GM19328 (cell line): ENCODE results near the gene SLC19A2.
"Not testable (repeated sequence)": the region's sequence is repeated elsewhere in the genome, so short reads cannot be mapped to it uniquely, and the experiment has no call there.

Source experiments
- ATAC-seq: cut with Tn5 transposase; IDR thresholded peaks from one replicate; pipeline ENCODE4 v1.9.1; 2021; ENCODE audit warnings: mild to moderate bottlenecking, moderate library complexity; ENCODE audit not compliant: unreplicated experiment

The SLC19A2 gene, protein sequence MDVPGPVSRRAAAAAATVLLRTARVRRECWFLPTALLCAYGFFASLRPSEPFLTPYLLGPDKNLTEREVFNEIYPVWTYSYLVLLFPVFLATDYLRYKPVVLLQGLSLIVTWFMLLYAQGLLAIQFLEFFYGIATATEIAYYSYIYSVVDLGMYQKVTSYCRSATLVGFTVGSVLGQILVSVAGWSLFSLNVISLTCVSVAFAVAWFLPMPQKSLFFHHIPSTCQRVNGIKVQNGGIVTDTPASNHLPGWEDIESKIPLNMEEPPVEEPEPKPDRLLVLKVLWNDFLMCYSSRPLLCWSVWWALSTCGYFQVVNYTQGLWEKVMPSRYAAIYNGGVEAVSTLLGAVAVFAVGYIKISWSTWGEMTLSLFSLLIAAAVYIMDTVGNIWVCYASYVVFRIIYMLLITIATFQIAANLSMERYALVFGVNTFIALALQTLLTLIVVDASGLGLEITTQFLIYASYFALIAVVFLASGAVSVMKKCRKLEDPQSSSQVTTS

DNA sequence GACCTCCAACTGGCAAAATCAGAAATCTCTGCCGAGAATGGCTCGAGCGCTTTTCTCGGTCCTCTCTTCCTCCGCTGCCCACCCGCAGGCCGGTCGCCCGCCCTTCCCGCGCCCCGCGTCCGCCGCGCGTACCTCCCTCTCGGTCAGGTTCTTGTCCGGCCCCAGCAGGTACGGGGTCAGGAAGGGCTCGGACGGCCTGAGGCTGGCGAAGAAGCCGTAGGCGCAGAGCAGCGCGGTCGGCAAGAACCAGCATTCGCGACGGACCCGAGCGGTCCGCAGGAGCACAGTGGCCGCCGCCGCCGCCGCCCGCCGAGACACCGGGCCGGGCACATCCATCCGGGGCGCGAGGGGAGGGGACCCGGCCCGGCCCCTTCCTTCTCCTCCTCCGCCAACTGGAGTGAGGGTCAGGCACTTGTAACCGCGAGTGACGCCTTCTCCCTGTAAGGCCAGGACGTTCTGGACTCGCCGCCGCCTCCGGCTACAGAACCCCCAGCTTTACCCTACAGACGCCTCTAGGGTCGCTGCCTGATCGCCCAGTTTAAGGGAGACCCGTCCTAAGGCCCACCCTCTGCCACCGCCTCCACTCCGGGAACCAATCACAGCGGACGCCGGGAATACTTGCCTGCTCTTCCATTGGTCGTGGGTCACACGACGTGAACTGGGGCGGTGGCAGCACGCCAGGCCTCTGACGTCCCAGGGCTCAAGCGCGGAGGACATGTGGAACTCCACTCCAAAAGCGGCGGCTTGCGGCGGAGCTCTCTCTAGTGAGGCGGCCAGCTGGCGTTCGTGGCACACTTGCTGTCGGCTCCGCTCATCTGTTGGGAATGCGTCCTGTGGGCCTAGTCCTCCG lies at the start of gene SLC19A2:
SLC19A2 (minus strand) TSS at position 514 of the 850 bp plus-strand sequence; CDS start at position 336, 178 bp downstream.
- peak; percentile 99 for ATAC-seq

DNA sequence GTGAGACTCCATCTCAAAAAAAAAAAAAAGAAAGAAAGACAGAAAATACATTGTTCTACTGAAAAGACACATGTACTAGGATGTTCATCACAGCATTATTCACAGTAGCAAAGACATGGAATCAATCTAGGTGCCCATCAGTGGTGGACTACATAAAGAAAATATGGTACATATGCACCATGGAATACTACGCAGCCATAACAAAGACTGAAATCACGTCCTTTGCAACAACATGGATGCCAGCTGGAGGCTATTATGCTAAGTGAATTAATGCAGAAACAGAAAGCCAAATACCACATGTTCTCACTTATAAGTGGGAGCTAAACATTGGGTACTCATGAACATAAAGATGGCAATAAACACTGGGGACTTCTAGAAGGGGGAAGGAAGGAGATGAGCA lies 48.9 kb upstream of the SLC19A2 start:
- ATAC-seq, result no peak

GRCh38 chr1:169533528-169534190 lies 47.9 kb upstream of the SLC19A2 start:
- not testable (repeated sequence) for ATAC-seq

DNA sequence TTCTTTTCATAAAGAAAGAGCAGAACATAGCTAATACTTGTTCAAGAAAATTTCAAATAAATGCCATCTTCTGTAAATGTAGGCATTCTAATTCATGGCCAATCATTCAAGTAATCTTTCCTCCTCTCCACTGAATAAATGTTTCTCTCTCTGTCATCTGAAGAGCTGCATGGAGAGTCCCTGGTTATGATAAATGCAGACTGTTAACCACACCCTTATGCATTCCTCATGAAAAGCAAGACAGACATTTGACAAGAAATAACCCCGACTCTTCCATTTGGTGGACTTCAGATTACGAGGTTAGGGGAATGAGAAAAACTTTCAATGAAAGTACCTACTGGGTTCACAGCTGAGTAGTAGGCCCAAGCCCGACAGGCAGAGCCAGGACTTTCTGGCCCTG lies 44.7 kb upstream of the SLC19A2 start:
- no peak for ATAC-seq

DNA sequence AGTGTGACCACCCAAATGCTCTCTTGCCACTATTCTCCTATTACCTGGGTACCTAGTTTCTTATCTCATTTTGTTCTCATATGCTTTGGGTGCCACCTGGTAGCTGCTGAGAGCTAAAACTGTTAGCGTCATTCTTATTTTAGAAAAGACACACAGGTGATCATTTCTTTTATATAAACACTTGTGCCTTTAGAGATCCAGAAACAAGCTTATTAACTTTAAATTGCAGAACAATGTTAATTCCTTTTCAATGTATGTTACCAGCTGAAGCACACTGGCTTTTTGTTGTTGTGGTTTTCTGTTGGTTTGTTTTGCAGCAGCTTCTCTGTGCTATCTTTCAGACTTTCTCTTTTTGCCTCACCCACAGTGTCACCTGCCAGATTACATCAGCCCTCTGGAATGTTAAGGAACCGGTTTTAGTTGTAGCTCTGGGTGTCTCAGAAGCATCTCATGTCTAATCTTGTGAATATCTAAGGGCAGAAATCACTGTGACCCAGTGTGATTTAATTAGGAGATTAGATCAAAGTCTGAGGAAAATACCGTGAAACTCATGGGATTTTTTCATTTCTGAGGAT lies 43.4 kb upstream of the SLC19A2 start:
- ATAC-seq, result no peak

DNA sequence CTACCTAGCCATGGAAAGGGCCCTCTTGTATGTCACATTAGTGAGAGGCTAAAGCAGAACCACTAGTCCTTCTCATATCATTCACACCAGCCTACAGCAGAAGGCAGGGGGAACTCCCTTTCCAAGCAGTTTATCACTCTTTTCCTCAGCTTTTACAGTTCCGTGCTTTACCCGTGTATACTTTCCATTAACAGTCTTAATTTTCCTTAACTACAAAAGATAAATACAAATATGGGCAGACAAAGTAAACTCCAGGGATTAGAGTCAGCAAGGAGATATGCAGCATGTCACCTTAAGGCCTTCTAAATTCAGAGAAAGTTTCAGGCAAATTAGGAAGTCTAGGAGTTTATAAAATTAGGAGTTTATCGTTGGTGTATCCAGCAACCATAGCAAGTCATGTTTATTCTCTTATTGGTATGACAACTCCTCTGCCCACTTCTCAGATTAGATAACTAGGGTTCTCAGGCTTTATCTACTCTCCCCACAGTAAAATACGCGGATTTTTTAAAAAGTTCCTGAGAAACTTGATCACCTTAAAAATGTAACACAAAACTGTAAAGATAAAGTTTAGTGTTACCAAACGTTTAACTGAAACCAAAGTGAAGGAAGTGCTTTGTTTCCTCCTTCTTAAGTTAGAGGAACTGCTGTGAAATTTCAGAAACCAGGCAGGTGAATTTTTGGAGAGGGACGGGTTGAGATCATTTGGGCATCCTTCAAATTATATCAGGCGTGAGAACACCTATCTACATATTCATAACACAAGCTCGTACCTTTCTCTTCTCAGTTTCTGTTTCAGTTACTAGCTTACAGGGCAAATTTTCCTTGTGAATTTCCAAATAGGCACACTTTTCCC lies 42.7 kb upstream of the SLC19A2 start:
- no peak for ATAC-seq

DNA sequence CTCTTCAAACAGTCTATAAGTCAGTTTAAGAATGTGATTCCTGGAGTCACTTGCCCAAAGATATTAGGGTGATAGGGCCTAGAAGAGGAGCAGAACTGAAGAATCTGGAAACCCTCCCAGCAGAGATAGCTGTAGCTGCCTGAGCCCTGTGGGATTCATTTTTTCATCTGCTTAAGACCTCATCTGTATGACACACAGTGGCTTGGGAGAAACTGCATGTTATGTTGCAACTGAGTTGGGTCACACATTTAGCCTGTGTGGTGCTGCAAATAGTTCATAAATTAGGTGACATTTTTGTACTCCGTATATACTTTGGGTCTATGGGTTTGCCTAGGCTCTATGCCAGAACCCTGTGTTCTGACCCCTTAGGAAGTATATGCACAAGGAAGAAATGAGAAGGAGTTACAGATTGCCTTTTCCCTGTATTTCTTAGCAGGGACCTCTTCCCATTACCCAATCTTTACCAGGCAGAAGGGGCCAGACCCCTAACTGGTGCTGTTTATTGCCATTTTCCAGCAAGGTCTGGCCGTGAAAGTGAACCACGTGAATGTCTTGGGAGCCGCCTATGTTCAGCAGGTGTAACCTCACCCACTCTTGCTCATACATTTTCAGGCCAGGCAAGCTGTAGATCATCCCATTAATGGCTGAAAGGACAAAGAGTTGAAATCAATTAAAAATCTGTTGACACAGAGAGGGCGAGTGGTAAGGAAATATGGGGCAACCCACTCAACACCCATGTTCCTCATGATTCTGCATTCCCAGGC lies 41.9 kb upstream of the SLC19A2 start:
- no peak for ATAC-seq

DNA sequence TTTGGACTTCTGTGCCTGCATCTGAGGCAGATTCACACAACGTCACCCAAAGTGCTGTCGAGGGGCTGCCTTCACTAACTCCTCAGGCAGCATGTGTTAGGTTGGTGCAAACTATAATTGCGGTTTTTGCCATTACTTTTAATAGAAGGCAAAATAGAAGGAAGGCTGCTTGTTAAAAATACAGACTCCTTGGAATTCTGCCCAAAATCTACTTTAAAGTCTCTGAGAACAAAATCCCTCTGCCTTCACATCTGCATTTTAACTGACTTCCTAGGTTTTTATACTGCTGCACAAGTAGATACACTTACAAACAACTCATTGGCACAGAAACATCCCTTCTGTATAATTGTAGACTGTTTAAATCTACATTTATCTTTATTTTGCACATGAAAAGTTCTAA lies 41.3 kb upstream of the SLC19A2 start:
- no peak for ATAC-seq

- no peak for ATAC-seq
These were observed 40.5 kb upstream of the SLC19A2 start for GRCh38 chr1:169526120-169526832.

DNA sequence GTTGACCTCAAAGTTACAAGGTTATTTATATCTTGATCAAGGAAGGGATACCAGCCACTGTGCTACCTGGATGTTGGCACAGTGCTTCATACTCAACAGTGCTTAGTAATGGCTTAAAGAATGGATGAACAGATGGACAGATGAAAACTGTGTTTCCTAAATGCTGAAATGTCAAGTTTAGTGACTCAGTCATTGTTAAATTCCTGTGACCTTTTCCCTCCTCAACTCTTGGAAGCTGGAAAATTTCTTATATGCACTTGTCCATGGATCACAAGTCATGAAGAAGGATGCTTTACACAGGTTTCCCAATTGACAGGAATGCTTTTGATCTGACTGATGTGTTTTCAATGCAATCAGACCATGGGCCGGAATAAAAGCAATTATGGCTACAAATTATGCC lies 39.6 kb upstream of the SLC19A2 start:
- no peak for ATAC-seq

DNA sequence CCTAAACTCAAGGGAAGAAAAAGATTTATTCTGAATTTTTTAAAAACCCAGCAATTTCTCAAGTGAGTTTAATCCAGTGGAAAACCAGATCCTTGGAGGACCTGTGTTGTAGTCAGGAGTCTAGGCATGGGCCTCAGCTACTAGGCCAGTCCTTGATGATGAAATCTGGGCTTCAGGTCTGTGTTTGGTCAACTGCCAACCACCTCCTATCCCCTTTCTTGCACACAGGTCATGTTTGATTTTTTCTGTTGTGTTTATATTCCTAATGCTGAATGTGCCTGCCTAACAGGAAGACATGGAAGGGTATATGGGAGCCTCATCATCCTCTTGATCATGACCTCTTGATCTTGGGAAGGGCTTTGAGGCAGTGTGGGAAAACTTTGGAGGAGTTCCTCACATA lies 38.2 kb upstream of the SLC19A2 start:
- no peak for ATAC-seq

GRCh38 chr1:169521226-169521625 lies 35.5 kb upstream of the SLC19A2 start:
- no peak for ATAC-seq

DNA sequence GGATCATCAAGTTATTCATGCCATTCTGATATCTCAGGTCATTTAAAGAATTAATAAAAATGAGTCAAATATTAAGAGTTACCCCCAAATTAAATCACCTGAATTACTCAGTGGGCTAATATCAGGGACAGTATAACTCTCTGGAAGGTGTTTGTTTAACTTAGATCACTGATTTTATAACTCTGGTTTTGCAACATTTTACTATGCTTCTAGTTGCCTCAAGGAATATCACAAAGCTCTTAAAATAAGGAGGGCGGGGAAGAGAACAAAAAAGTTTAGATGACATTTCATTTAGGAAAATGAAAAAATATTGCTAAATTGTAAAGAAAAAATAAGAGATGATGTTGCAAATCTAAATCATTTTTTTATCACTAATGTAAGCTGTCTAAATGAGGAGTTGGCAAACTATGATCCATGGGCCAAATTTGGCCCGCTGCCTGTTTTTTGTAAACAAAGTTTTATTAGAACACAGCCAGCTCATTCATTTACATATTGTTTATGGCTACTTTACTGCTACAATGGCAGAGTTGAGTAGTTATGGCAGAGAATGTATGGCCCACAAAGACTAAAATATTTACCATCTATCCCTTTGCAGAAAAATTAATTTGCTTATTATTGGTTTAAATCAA lies 31.9 kb upstream of the SLC19A2 start:
- no peak for ATAC-seq

DNA sequence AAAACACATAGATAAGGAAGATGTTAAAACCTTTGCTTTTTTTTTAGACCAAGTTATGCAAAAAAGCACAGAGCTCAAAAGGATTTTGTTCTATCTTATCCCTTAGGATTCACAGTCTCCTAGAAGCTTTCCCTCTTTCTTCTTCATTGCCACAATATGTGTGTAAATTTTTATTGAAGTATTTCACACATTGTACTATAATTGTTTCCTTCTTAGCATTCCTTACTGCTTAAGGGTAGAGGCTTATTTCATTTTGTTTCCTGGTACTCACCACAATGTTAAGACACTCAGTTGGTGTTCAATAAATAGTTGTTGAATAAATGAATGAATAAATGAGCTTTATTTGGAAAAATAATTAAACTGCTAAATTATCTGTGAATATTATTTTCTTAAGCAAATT lies 29.9 kb upstream of the SLC19A2 start:
- ATAC-seq, result no peak

DNA sequence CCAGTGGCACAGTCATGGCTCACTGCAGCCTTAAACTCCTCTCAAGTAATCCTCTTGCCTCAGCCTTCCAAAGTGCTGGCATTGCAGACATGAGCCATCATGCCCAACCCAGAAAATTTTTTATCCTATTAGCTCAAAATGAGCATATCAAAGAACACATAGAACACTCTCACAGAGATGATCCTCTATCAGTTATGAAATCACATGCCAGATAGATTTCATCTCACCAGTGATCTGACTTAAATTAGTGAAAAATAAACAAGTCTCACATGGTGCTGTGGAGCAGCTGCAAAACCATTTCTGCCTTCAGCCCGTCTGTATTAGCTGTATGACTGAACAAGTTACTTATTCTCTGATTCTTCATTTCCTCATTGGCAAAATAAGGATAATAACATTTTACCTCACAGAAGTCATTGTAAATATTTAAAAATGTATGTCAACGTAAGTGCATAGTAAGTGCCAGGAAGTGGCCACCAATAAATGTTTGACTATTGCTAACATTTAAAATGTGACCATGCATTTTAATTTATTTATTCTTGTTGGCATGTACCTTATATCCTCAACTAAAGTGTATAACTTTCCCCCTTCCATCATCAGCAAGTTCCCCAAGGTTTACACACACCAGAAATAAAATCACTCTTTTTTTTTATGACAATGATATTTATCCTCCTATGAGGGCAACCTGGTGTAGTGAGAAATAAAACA lies 29.0 kb upstream of the SLC19A2 start:
- no peak for ATAC-seq

- ATAC-seq, result no peak
These were observed 27.5 kb upstream of the SLC19A2 start for GRCh38 chr1:169513208-169513607.

GRCh38 chr1:169511316-169512005 lies 25.7 kb upstream of the SLC19A2 start:
- no peak for ATAC-seq
